HepG2 (cell line): Measurements from ENCODE around the gene COBLL1.

Experiments used
- CBFB ChIP-seq: sonication (generic); formaldehyde crosslinking; IDR thresholded peaks from 2 replicates; pipeline ENCODE4 v1.4.0; 2020; ENCODE audit warnings: missing genetic modification reagents
- CEBPB ChIP-seq: IDR thresholded peaks from 2 replicates; pipeline ENCODE4 v1.6.1; 2011; ENCODE audit warnings: low read depth, low read length, improper control_type of control experiment, borderline replicate concordance
- ZNF33B ChIP-seq: sonication (generic); formaldehyde crosslinking; IDR thresholded peaks from 2 replicates; pipeline ENCODE4 v1.5.1; 2020; ENCODE audit warnings: mild to moderate bottlenecking, missing genetic modification reagents

GRCh38 chr2:164849506-164849905, 7.9 kb upstream of the COBLL1 start:
- TF ChIP-seq CEBPB (no peak), ZNF33B (CRISPR knock-in tag) (no peak), CBFB (no peak)
